ENCODE results near the gene MAP1A.
"Not testable (repeated sequence)": the region's sequence is repeated elsewhere in the genome, so short reads cannot be mapped to it uniquely, and the experiment has no call there.

Gene MAP1A

GRCh38 chr15:43562753-43563152, 45.3 kb downstream of the MAP1A start:
- H3K9ac ChIP-seq (ENCODE audit: low read depth, low read length); H3K9me3 ChIP-seq (ENCODE audit: insufficient read depth, low read depth, low read length); H3K36me3 ChIP-seq (ENCODE audit: insufficient read depth, low read length); H3K27me3 ChIP-seq (ENCODE audit: insufficient read depth, low read length); H3K27ac ChIP-seq (ENCODE audit: low read depth, low read length); H3K4me1 ChIP-seq (ENCODE audit: insufficient read depth, low read length); H3K4me3 ChIP-seq (ENCODE audit: low read length): not testable (repeated sequence)
- WGBS, result no CpG with 5 or more reads among the region's 3 CpGs

- H3K9ac ChIP-seq (ENCODE audit: low read depth, low read length); H3K27me3 ChIP-seq (ENCODE audit: insufficient read depth, low read length); H3K27ac ChIP-seq (ENCODE audit: low read depth, low read length); H3K9me3 ChIP-seq (ENCODE audit: insufficient read depth, low read depth, low read length); H3K4me3 ChIP-seq (ENCODE audit: low read length); H3K36me3 ChIP-seq (ENCODE audit: insufficient read depth, low read length); H3K4me1 ChIP-seq (ENCODE audit: insufficient read depth, low read length): not testable (repeated sequence)
- no CpG with 5 or more reads among the region's 8 CpGs for WGBS
Measured at GRCh38 chr15:43563793-43564192, 46.4 kb downstream of the MAP1A start.

GRCh38 chr15:43566615-43567014, 49.2 kb downstream of the MAP1A start:
- not testable (repeated sequence) for H3K9me3 ChIP-seq (ENCODE audit: insufficient read depth, low read depth, low read length); H3K27ac ChIP-seq (ENCODE audit: low read depth, low read length); H3K9ac ChIP-seq (ENCODE audit: low read depth, low read length); H3K36me3 ChIP-seq (ENCODE audit: insufficient read depth, low read length); H3K4me3 ChIP-seq (ENCODE audit: low read length); H3K4me1 ChIP-seq (ENCODE audit: insufficient read depth, low read length); H3K27me3 ChIP-seq (ENCODE audit: insufficient read depth, low read length)
- WGBS, result no CpG with 5 or more reads among the region's 2 CpGs

- H3K36me3 ChIP-seq (ENCODE audit: insufficient read depth, low read length); H3K9ac ChIP-seq (ENCODE audit: low read depth, low read length): not testable (repeated sequence)
- WGBS, result no CpG with 5 or more reads among the region's 1 CpG
Measured at GRCh38 chr15:43574607-43575006, 57.2 kb downstream of the MAP1A start.

More at GRCh38 chr15:43574607-43575006, 57.2 kb downstream of the MAP1A start:
- not testable (repeated sequence) for H3K27ac ChIP-seq (ENCODE audit: low read depth, low read length); H3K4me3 ChIP-seq (ENCODE audit: low read length); H3K4me1 ChIP-seq (ENCODE audit: insufficient read depth, low read length); H3K27me3 ChIP-seq (ENCODE audit: insufficient read depth, low read length); H3K9me3 ChIP-seq (ENCODE audit: insufficient read depth, low read depth, low read length)
